Neural cell (in vitro differentiated cells): ENCODE results near the gene OR2L2.

Source experiments
- EP300 ChIP-seq: fragments of 450-650 bp; conservative IDR thresholded peaks from 2 replicates; pipeline ENCODE4 v1.6.1; 2014; ENCODE audit warnings: antibody characterized with exemption, mild to moderate bottlenecking, moderate library complexity; ENCODE audit not compliant: poor library complexity, severe bottlenecking
- EZH2 ChIP-seq: fragments of 200-600, 300-800 bp; shearing (Covaris generic), sonication (generic); IDR thresholded peaks from 2 replicates; pipeline ENCODE4 v1.6.1; 2014; ENCODE audit warnings: antibody characterized with exemption, low read length, borderline replicate concordance, mild to moderate bottlenecking; ENCODE audit not compliant: insufficient read depth, poor library complexity, severe bottlenecking
- POLR2AphosphoS5 ChIP-seq: IDR thresholded peaks from 2 replicates; pipeline ENCODE4 v1.6.1; 2012
- RAD21 ChIP-seq: fragments of 450-650 bp; conservative IDR thresholded peaks from 2 replicates; pipeline ENCODE4 v1.6.1; 2014; ENCODE audit warnings: antibody characterized with exemption, mild to moderate bottlenecking, moderate library complexity
- SMC3 ChIP-seq: fragments of 450-650 bp; conservative IDR thresholded peaks from 2 replicates; pipeline ENCODE4 v1.6.1; 2014; ENCODE audit warnings: antibody characterized with exemption, mild to moderate bottlenecking, moderate library complexity; ENCODE audit not compliant: poor library complexity
- TAF1 ChIP-seq: IDR thresholded peaks from 2 replicates; pipeline ENCODE4 v1.6.1; 2012; ENCODE audit warnings: low read depth
- TF ChIP-seq, protein P1 (sequence below): fragments of 450-650 bp; IDR thresholded peaks from 2 replicates; pipeline ENCODE4 v1.5.1; 2014; ENCODE audit warnings: antibody characterized with exemption, mild to moderate bottlenecking, moderate library complexity; ENCODE audit not compliant: poor library complexity, severe bottlenecking
- TF ChIP-seq, protein P2 (sequence below): IDR thresholded peaks from 2 replicates; pipeline ENCODE4 v1.6.1; 2012; ENCODE audit warnings: borderline replicate concordance

DNA sequence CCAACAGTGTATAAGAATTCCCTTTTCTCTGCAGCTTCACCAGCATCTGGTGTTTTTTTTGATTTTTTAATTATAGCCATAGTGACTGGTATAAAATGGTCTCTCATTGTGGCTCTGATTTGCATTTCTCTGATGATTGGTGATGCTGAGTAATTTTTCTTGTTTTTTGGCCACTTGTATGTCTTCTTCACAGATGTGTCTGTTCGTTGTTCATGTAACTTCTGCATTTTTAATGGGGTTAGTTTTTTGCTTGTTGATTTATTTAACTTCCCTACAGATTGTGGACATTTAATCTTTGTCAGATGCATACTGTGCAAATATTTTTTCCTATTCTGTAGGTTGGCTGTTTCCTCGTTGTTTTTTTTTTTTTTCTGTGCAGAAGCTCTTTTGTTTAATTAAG is 36.9 kb upstream of the OR2L2 start:
- TF ChIP-seq, protein P1, sequence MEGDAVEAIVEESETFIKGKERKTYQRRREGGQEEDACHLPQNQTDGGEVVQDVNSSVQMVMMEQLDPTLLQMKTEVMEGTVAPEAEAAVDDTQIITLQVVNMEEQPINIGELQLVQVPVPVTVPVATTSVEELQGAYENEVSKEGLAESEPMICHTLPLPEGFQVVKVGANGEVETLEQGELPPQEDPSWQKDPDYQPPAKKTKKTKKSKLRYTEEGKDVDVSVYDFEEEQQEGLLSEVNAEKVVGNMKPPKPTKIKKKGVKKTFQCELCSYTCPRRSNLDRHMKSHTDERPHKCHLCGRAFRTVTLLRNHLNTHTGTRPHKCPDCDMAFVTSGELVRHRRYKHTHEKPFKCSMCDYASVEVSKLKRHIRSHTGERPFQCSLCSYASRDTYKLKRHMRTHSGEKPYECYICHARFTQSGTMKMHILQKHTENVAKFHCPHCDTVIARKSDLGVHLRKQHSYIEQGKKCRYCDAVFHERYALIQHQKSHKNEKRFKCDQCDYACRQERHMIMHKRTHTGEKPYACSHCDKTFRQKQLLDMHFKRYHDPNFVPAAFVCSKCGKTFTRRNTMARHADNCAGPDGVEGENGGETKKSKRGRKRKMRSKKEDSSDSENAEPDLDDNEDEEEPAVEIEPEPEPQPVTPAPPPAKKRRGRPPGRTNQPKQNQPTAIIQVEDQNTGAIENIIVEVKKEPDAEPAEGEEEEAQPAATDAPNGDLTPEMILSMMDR = no peak
- TF ChIP-seq RAD21 = no peak
- no peak for TF ChIP-seq EZH2
- TF ChIP-seq EP300 = no peak
- no peak for TF ChIP-seq POLR2AphosphoS5
- no peak for TF ChIP-seq SMC3
- TF ChIP-seq, protein P2, sequence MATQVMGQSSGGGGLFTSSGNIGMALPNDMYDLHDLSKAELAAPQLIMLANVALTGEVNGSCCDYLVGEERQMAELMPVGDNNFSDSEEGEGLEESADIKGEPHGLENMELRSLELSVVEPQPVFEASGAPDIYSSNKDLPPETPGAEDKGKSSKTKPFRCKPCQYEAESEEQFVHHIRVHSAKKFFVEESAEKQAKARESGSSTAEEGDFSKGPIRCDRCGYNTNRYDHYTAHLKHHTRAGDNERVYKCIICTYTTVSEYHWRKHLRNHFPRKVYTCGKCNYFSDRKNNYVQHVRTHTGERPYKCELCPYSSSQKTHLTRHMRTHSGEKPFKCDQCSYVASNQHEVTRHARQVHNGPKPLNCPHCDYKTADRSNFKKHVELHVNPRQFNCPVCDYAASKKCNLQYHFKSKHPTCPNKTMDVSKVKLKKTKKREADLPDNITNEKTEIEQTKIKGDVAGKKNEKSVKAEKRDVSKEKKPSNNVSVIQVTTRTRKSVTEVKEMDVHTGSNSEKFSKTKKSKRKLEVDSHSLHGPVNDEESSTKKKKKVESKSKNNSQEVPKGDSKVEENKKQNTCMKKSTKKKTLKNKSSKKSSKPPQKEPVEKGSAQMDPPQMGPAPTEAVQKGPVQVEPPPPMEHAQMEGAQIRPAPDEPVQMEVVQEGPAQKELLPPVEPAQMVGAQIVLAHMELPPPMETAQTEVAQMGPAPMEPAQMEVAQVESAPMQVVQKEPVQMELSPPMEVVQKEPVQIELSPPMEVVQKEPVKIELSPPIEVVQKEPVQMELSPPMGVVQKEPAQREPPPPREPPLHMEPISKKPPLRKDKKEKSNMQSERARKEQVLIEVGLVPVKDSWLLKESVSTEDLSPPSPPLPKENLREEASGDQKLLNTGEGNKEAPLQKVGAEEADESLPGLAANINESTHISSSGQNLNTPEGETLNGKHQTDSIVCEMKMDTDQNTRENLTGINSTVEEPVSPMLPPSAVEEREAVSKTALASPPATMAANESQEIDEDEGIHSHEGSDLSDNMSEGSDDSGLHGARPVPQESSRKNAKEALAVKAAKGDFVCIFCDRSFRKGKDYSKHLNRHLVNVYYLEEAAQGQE = no peak
- TF ChIP-seq TAF1 = no peak
